Measurements from ENCODE around the gene NFKBIE.

NFKBIE gene

DNA sequence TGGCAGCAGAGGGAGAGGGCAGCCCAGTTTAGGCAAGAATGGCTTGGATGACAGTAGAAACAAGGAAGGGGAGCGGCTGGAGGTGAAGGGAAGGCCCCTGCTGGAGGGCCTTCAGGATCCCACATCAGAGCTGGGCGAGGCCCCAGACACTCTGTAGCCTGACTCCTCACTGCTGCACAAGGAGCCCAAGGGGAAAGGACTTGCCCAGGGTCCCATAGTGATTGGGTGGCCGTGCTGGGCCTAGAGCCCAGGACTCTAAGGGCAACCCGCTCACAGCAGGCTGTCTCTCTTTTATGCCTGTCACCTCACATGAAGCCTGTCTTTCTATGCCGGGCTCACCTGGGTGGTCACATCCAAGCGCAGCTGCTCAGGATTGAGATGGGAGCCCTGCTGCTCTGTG, 38.5 kb upstream of the NFKBIE start:
- ChIA-PET POLR2A (ENCODE audit: low non-redundant PET) (no interaction called here), CTCF (interaction anchor here (0.6 to 1.1 kb wide), 6 partner anchors 17 to 589 kb away, joined by 3 read pairs; no protein-coding TSS in a partner anchor)
- H3K27ac ChIP-seq: no peak overlapping the region
- TF ChIP-seq, protein P1, sequence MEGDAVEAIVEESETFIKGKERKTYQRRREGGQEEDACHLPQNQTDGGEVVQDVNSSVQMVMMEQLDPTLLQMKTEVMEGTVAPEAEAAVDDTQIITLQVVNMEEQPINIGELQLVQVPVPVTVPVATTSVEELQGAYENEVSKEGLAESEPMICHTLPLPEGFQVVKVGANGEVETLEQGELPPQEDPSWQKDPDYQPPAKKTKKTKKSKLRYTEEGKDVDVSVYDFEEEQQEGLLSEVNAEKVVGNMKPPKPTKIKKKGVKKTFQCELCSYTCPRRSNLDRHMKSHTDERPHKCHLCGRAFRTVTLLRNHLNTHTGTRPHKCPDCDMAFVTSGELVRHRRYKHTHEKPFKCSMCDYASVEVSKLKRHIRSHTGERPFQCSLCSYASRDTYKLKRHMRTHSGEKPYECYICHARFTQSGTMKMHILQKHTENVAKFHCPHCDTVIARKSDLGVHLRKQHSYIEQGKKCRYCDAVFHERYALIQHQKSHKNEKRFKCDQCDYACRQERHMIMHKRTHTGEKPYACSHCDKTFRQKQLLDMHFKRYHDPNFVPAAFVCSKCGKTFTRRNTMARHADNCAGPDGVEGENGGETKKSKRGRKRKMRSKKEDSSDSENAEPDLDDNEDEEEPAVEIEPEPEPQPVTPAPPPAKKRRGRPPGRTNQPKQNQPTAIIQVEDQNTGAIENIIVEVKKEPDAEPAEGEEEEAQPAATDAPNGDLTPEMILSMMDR (conservative IDR thresholded peaks at IDR 0.05; ENCODE audit: low read depth): no peak
- DNase-seq (ENCODE audit: low spot score): no peak

DNA sequence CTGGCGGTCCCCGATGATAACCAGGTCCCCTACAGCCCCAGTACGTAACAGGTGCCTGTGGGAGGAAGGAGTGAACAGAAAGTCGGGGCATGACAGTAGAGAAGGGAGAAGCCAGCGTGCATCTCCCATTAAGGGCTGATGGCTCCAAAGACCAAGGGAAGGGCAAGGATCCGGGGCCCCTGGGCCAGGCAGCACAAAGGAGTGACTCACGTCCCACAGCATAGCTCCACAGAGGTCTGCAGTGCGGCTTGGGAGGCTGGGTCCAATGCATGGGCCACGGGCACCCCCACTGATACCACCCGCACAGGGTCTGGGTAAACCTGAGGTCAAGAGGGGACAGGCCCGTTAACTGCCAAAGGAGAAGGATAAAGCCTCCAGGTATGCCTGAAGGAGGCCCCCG, 37.5 kb upstream of the NFKBIE start:
- ChIA-PET CTCF (interaction anchor here (0.6 to 1.4 kb wide), 4 partner anchors 10 to 588 kb away, joined by 3 to 10 read pairs (median 3); partner anchors contain the start of genes AARS2 and SPATS1), POLR2A (ENCODE audit: low non-redundant PET) (no interaction called here)
- TF ChIP-seq, protein P1 (conservative IDR thresholded peaks at IDR 0.05; ENCODE audit: low read depth): no peak
- no peak for DNase-seq (ENCODE audit: low spot score)
- peak overlapping the region; percentile 15; the same call in 1 of the 2 replicates for H3K27ac ChIP-seq

- CTCF ChIA-PET: interaction anchor here (0.6 to 1.4 kb wide), 3 partner anchors 11 to 41 kb away, joined by 3 to 10 read pairs (median 4); partner anchors contain the start of genes AARS2 and SPATS1
- POLR2A ChIA-PET (ENCODE audit: low non-redundant PET): interaction anchor here (0.6 kb wide), 1 partner anchor 17 kb away, joined by 10 read pairs; no protein-coding TSS in a partner anchor
- TF ChIP-seq, protein P1 (conservative IDR thresholded peaks at IDR 0.05; ENCODE audit: low read depth): no peak
- peak overlapping the region; percentile 15 for H3K27ac ChIP-seq
- no peak for DNase-seq (ENCODE audit: low spot score)
Measured at GRCh38 chr6:44301782-44302564, 36.6 kb upstream of the NFKBIE start.

- DNase-seq (ENCODE audit: low spot score): no peak
- no peak overlapping the region for H3K27ac ChIP-seq
- POLR2A ChIA-PET (ENCODE audit: low non-redundant PET): no interaction called here
- TF ChIP-seq, protein P1 (conservative IDR thresholded peaks at IDR 0.05; ENCODE audit: low read depth): no peak
- CTCF ChIA-PET: interaction anchor here (1.4 kb wide), 1 partner anchor 12 kb away, joined by 4 read pairs; the partner anchor contains the start of gene AARS2
Measured at GRCh38 chr6:44301106-44301505, 35.8 kb upstream of the NFKBIE start.

GRCh38 chr6:44300292-44300823, 35.0 kb upstream of the NFKBIE start:
- TF ChIP-seq, protein P1 (conservative IDR thresholded peaks at IDR 0.05; ENCODE audit: low read depth): no peak
- DNase-seq (ENCODE audit: low spot score): no peak
- no peak overlapping the region for H3K27ac ChIP-seq
- ChIA-PET CTCF (interaction anchor here (1.4 kb wide), 1 partner anchor 13 kb away, joined by 4 read pairs; the partner anchor contains the start of gene AARS2), POLR2A (ENCODE audit: low non-redundant PET) (no interaction called here)

GRCh38 chr6:44298864-44299263, 33.5 kb upstream of the NFKBIE start:
- TF ChIP-seq, protein P1 (conservative IDR thresholded peaks at IDR 0.05; ENCODE audit: low read depth): no peak
- POLR2A ChIA-PET (ENCODE audit: low non-redundant PET): interaction anchor here (1.4 kb wide), 1 partner anchor 10 kb away, joined by 3 read pairs; no protein-coding TSS in a partner anchor
- no peak overlapping the region for H3K27ac ChIP-seq
- CTCF ChIA-PET: interaction anchor here (0.7 to 1.8 kb wide), 3 partner anchors 10 to 40 kb away, joined by 4 to 7 read pairs (median 5); partner anchors contain the start of gene AARS2
- DNase-seq (ENCODE audit: low spot score): no peak

All from RWPE1 (cell line).